Natural killer cell (primary cell): ENCODE results near the gene PPP1R27. TPM values are rescaled to one million over a fixed set of nuclear protein-coding genes. Genes with fewer than 3 reads are reported as not detected.

Experiments used
- ATAC-seq, 3 donors: fragments of 150-1000 bp in 2 of 3; fragments of 200-7000 bp in 1 of 3; cut with Tn5 transposase; 1 replicate in 1 of 3; 2 replicates in 2 of 3; pipeline ENCODE4 v1.10.0; 2021; ENCODE audit warnings: mild to moderate bottlenecking in 2 of 3, moderate library complexity in 2 of 3
- DNase-seq, 2 donors: peaks; one replicate each; pipeline versions ENCODE4 v3.0.0 to v3.0.0-alpha.2; 2013 to 2021; ENCODE audit warnings: mixed read lengths in 1 of 2
- H3K27ac ChIP-seq: one replicate; pipeline ENCODE4 v1.5.1; 2013; ENCODE audit warnings: mild to moderate bottlenecking, low read length
- H3K27me3 ChIP-seq: one replicate; pipeline ENCODE4 v1.6.1; 2013; ENCODE audit warnings: low read length; ENCODE audit not compliant: control insufficient read depth, insufficient read depth
- H3K36me3 ChIP-seq: one replicate; pipeline ENCODE4 v1.6.1; 2013; ENCODE audit warnings: low read length; ENCODE audit not compliant: control insufficient read depth, insufficient read depth
- H3K4me1 ChIP-seq: one replicate; pipeline ENCODE4 v1.6.1; 2013; ENCODE audit warnings: low read length; ENCODE audit not compliant: control insufficient read depth, insufficient read depth
- H3K4me3 ChIP-seq: one replicate; pipeline ENCODE4 v1.5.1; 2013; ENCODE audit warnings: low read length
- H3K9me3 ChIP-seq: one replicate; pipeline ENCODE4 v1.6.1; 2013; ENCODE audit warnings: low read length; ENCODE audit not compliant: control insufficient read depth, insufficient read depth
- H3K27ac Mint-ChIP-seq, 2 donors: one replicate each; pipeline ENCODE4 v1.8.0; 2022; ENCODE audit warnings: mild to moderate bottlenecking in 2 of 2, mixed read lengths in 2 of 2, moderate library complexity in 1 of 2
- H3K27me3 Mint-ChIP-seq, 2 donors: one replicate each; pipeline ENCODE4 v1.8.0; 2022; ENCODE audit warnings: low read depth in 2 of 2, mixed read lengths in 2 of 2
- H3K36me3 Mint-ChIP-seq: one replicate; pipeline ENCODE4 v1.8.0; 2022; ENCODE audit warnings: mixed read lengths
- H3K4me1 Mint-ChIP-seq, 2 donors: one replicate each; pipeline ENCODE4 v1.8.0; 2022; ENCODE audit warnings: mixed read lengths in 2 of 2
- H3K4me3 Mint-ChIP-seq: one replicate; pipeline ENCODE4 v1.8.0; 2022; ENCODE audit warnings: mild to moderate bottlenecking, moderate library complexity, mixed read lengths
- H3K9me3 Mint-ChIP-seq, 2 donors: one replicate each; pipeline ENCODE4 v1.8.0; 2022; ENCODE audit warnings: mixed read lengths in 2 of 2
- CTCF ChIP-seq: fragments of 200-600 bp; IDR thresholded peaks from one replicate; pipeline ENCODE4 v1.8.0; 2022; ENCODE audit warnings: antibody characterized with exemption
- WGBS: methylation state at CpG from one replicate; pipeline ENCODE4 v1.1.7; 2013; ENCODE audit warnings: missing lambda C conversion rate; ENCODE audit not compliant: insufficient coverage; 5-methylcytosine and 5-hydroxymethylcytosine counted together
- intact Hi-C: fragments of 100-400 bp; cut with micrococcal nuclease; formaldehyde crosslinking; loops from one replicate; pipeline ENCODE4 v1.14.2; 2022
- total RNA-seq, 4 donors: library from RNA; stranded (reverse); fragments of 120-200 nt in 1 of 4; gene quantifications; one replicate each; pipeline versions ENCODE4 v1.2.3 to v1.2.4, GENCODE V29; 2013 to 2022

The PPP1R27 gene
- not detected for total RNA-seq
- total RNA-seq (2013): not detected

- peak within 1 kb of the TSS; percentile 93 for H3K27ac ChIP-seq
- no peaks in the 10 kb centered on the region for H3K9me3 ChIP-seq
- WGBS: 95% methylated on average over 26 of the region's 26 CpGs
- peaks cover 26% of the 10 kb centered on the region for H3K4me1 ChIP-seq
- ATAC-seq (no peak), DNase-seq (no peak)
- Mint-ChIP-seq H3K9me3 (no peaks in the 10 kb centered on the region), H3K27ac (peak within 1 kb of the TSS; percentile 75 to 94), H3K36me3 (no peaks in the 10 kb centered on the region), H3K4me1 (peaks cover 12 to 17% of the 10 kb centered on the region in 2 donors), H3K4me3 (peak within 1 kb of the TSS; percentile 71), H3K27me3 (no peaks in the 10 kb centered on the region)
- no peaks in the 10 kb centered on the region for H3K27me3 ChIP-seq
- no peak for TF ChIP-seq CTCF
- H3K36me3 ChIP-seq: no peaks in the 10 kb centered on the region
- intact Hi-C loops: no loop called here
- H3K4me3 ChIP-seq: no peak within 1 kb of the TSS
Observed at GRCh38 chr17:81834831-81835267, at the start of gene PPP1R27. TSS of gene PPP1R27 (minus strand) at chr17:81835050. CDS start at chr17:81834953, 97 bp downstream.

GRCh38 chr17:81884520-81884919 lies 49.7 kb upstream of the PPP1R27 start:
- Mint-ChIP-seq H3K36me3 (no peaks in the 10 kb centered on the region), H3K27me3 (no peaks in the 10 kb centered on the region), H3K4me1 (peaks cover 10 to 20% of the 10 kb centered on the region in 2 donors), H3K27ac (no peak overlapping the region), H3K9me3 (no peaks in the 10 kb centered on the region), H3K4me3 (no peak overlapping the region)
- Histone ChIP-seq H3K27ac (no peak overlapping the region), H3K36me3 (peaks cover 43% of the 10 kb centered on the region), H3K4me3 (no peak overlapping the region), H3K27me3 (no peaks in the 10 kb centered on the region), H3K9me3 (no peaks in the 10 kb centered on the region), H3K4me1 (no peaks in the 10 kb centered on the region)
- intact Hi-C loops: no loop called here
- DNase-seq (no peak), ATAC-seq (peak in 1 of 3 donors; percentile 43)
- 91% methylated on average over 11 of the region's 11 CpGs for WGBS
- no peak for TF ChIP-seq CTCF

GRCh38 chr17:81879121-81879520 lies 44.3 kb upstream of the PPP1R27 start:
- ATAC-seq: no peak
- no peak for TF ChIP-seq CTCF
- Histone ChIP-seq H3K4me3 (no peak overlapping the region), H3K27ac (no peak overlapping the region), H3K9me3 (no peaks in the 10 kb centered on the region), H3K4me1 (no peaks in the 10 kb centered on the region), H3K36me3 (peaks cover 7% of the 10 kb centered on the region), H3K27me3 (no peaks in the 10 kb centered on the region)
- H3K36me3 Mint-ChIP-seq: peaks cover 5% of the 10 kb centered on the region
- H3K27me3 Mint-ChIP-seq: no peaks in the 10 kb centered on the region
- no peaks in the 10 kb centered on the region for H3K9me3 Mint-ChIP-seq
- DNase-seq: no peak
- no peaks in the 10 kb centered on the region for H3K4me1 Mint-ChIP-seq
- intact Hi-C loops: loop anchor here (10.0 kb wide), 1 partner anchor 216 kb away; the partner anchor contains the start of gene FASN
- WGBS: 96% methylated on average over 5 of the region's 5 CpGs
- H3K4me3 Mint-ChIP-seq: no peak overlapping the region
- no peak overlapping the region for H3K27ac Mint-ChIP-seq

GRCh38 chr17:81878294-81878693 lies 43.4 kb upstream of the PPP1R27 start:
- H3K36me3 Mint-ChIP-seq: peaks cover 5% of the 10 kb centered on the region
- H3K4me3 Mint-ChIP-seq: no peak overlapping the region
- peak overlapping the region in 1 of 2 donors; percentile 15 for H3K27ac Mint-ChIP-seq
- H3K36me3 ChIP-seq: peaks cover 5% of the 10 kb centered on the region
- no peak overlapping the region for H3K4me3 ChIP-seq
- H3K9me3 Mint-ChIP-seq: no peaks in the 10 kb centered on the region
- no peak for TF ChIP-seq CTCF
- WGBS: 100% methylated on average over 3 of the region's 3 CpGs
- no peaks in the 10 kb centered on the region for H3K27me3 ChIP-seq
- H3K4me1 ChIP-seq: no peaks in the 10 kb centered on the region
- no peaks in the 10 kb centered on the region for H3K27me3 Mint-ChIP-seq
- no peaks in the 10 kb centered on the region for H3K4me1 Mint-ChIP-seq
- DNase-seq (no peak), ATAC-seq (no peak)
- H3K27ac ChIP-seq: no peak overlapping the region
- intact Hi-C loops: loop anchor here (10.0 kb wide), 1 partner anchor 217 kb away; the partner anchor contains the start of gene FASN
- H3K9me3 ChIP-seq: no peaks in the 10 kb centered on the region
